HG02840 (cell line): ENCODE data around the gene COL25A1.

ENCODE experiments used
- ATAC-seq: cut with Tn5 transposase; IDR thresholded peaks from one replicate; pipeline ENCODE4 v1.9.1; 2021; ENCODE audit warnings: mild to moderate bottlenecking, moderate library complexity, moderate number of reproducible peaks; ENCODE audit not compliant: unreplicated experiment, low FRiP score

Gene COL25A1

GRCh38 chr4:109302361-109303139 lies at the start of gene COL25A1:
Gene COL25A1 (minus strand): TSS chr4:109302658.
- no peak for ATAC-seq

GRCh38 chr4:109350121-109350520 lies 47.7 kb upstream of the COL25A1 start:
- ATAC-seq = no peak

GRCh38 chr4:109334129-109335105 lies 32.0 kb upstream of the COL25A1 start:
- ATAC-seq = no peak

- no peak for ATAC-seq
Observed at GRCh38 chr4:109332926-109333464, 30.5 kb upstream of the COL25A1 start.

GRCh38 chr4:109327641-109328040 lies 25.2 kb upstream of the COL25A1 start:
- no peak for ATAC-seq

GRCh38 chr4:109325698-109326097 lies 23.2 kb upstream of the COL25A1 start:
- no peak for ATAC-seq

- ATAC-seq = no peak
Observed at GRCh38 chr4:109323348-109323747, 20.9 kb upstream of the COL25A1 start.

- no peak for ATAC-seq
Observed at GRCh38 chr4:109321232-109321631, 18.8 kb upstream of the COL25A1 start.

- ATAC-seq = no peak
Observed at GRCh38 chr4:109319684-109320083, 17.2 kb upstream of the COL25A1 start.

- no peak for ATAC-seq
Observed at GRCh38 chr4:109319156-109319555, 16.7 kb upstream of the COL25A1 start.

GRCh38 chr4:109315818-109316217 lies 13.4 kb upstream of the COL25A1 start:
- ATAC-seq = no peak

GRCh38 chr4:109315341-109315740 lies 12.9 kb upstream of the COL25A1 start:
- no peak for ATAC-seq

- ATAC-seq = no peak
Observed at GRCh38 chr4:109313168-109314133, 11.0 kb upstream of the COL25A1 start.

- no peak for ATAC-seq
Observed at GRCh38 chr4:109303140-109303496, 660 bp upstream of the COL25A1 start.

- ATAC-seq = no peak
Observed at GRCh38 chr4:109301651-109302360, 652 bp downstream of the COL25A1 start.

GRCh38 chr4:109298279-109299010 lies 4.0 kb downstream of the COL25A1 start:
- ATAC-seq = no peak

- ATAC-seq = no peak
Observed at GRCh38 chr4:109296527-109296926, 5.9 kb downstream of the COL25A1 start.

GRCh38 chr4:109295081-109295480 lies 7.4 kb downstream of the COL25A1 start:
- ATAC-seq = no peak
